Esophagus squamous epithelium (tissue), 5 donors: ENCODE measurements around the gene WFDC5. TPM values are rescaled to one million over a fixed set of nuclear protein-coding genes. Genes with fewer than 3 reads are reported as not detected.
"Not testable (repeated sequence)": the region's sequence is repeated elsewhere in the genome, so short reads cannot be mapped to it uniquely, and the experiment has no call there.

ENCODE experiments used
- DNase-seq: peaks from one replicate; lab custom pipeline; 2025; lab: John Stamatoyannopoulos, UW
- H3K27ac ChIP-seq, 4 donors: fragments of 200-600 bp; sonication (generic); one replicate each; pipeline ENCODE4 v1.5.1; 2016 to 2019; ENCODE audit warnings: mild to moderate bottlenecking in 1 of 4
- H3K27me3 ChIP-seq, 4 donors: fragments of 200-600 bp; sonication (generic); 1 replicate in 3 of 4; 2 replicates in 1 of 4; pipeline versions ENCODE4 v1.5.1 to v1.6.0; 2017 to 2021; ENCODE audit warnings: antibody characterized with exemption in 1 of 4
- H3K36me3 ChIP-seq, 3 donors: fragments of 200-600 bp; sonication (generic); one replicate each; pipeline ENCODE4 v1.5.1; 2016 to 2019
- H3K4me1 ChIP-seq, 3 donors: fragments of 200-600 bp; sonication (generic); one replicate each; pipeline ENCODE4 v1.5.1; 2017 to 2019
- H3K4me3 ChIP-seq, 4 donors: fragments of 200-600 bp; sonication (generic); 1 replicate in 3 of 4; 2 replicates in 1 of 4; pipeline ENCODE4 v1.5.1; 2016 to 2019; ENCODE audit warnings: mild to moderate bottlenecking in 2 of 4, moderate library complexity in 1 of 4
- H3K9me3 ChIP-seq, 3 donors: fragments of 200-600 bp; sonication (generic); one replicate each; pipeline ENCODE4 v1.5.1; 2016 to 2019
- CTCF ChIP-seq, 6 experiments: fragments of 450-650 bp in 4 of 6; fragments of 200-600 bp in 2 of 6; sonication (generic) in 2 of 6; IDR thresholded peaks; one replicate each; pipeline ENCODE4 v1.5.1; 2016 to 2019; ENCODE audit warnings: antibody characterized with exemption in 6 of 6, mild to moderate bottlenecking in 4 of 6, moderate library complexity in 4 of 6
- POLR2A ChIP-seq, 4 donors: fragments of 450-650 bp; IDR thresholded peaks; one replicate each; pipeline ENCODE4 v1.6.1; 2017; ENCODE audit warnings: antibody characterized with exemption in 4 of 4, mild to moderate bottlenecking in 4 of 4, moderate library complexity in 3 of 4
- WGBS, 2 donors: methylation state at CpG; one replicate each; pipeline ENCODE4 v1.1.5; 2018; 5-methylcytosine and 5-hydroxymethylcytosine counted together
- intact Hi-C: fragments of 100-400 bp; cut with DNase I; formaldehyde crosslinking; loops from one replicate; pipeline ENCODE4 v1.15.0; 2022
- total RNA-seq, 4 donors: library from RNA; depleted of rRNA; stranded (reverse); fragments of >200 nt; gene quantifications; one replicate each; pipeline ENCODE4 v1.1.0, GENCODE V29; 2016
- donor health status: DM: yes; HTN: yes; CAD: no.

The WFDC5 gene
- total RNA-seq, 4 donors from 2014 or later, result 3.1 to 32.1 (median 4.6) TPM

- Histone ChIP-seq H3K4me1 (peaks cover 0 to 21% (median 0%) of the 10 kb centered on the region in 3 donors), H3K27ac (peak overlapping the region; percentile 51 to 75 (median 61)), H3K9me3 (no peaks in the 10 kb centered on the region), H3K4me3 (no peak overlapping the region), H3K27me3 (no peaks in the 10 kb centered on the region), H3K36me3 (peaks cover 0 to 8% (median 0%) of the 10 kb centered on the region in 3 donors)
- TF ChIP-seq CTCF (IDR thresholded peaks at IDR 0.05), result no peak
- TF ChIP-seq POLR2A (IDR thresholded peaks at IDR 0.05), result no peak
- intact Hi-C loops, result no loop called here
- 46 to 58% methylated on average over 2 of the region's 2 CpGs for whole genome bisulfite sequencing, 2 donors
- DNase-seq, result no peak
Observed at GRCh38 chr20:45067558-45067957, 47.4 kb downstream of the WFDC5 start.

- intact Hi-C loops, result no loop called here
- Histone ChIP-seq H3K4me3 (no peak overlapping the region), H3K36me3 (peaks cover 0 to 12% (median 0%) of the 10 kb centered on the region in 3 donors), H3K27ac (peak overlapping the region; percentile 51 to 75 (median 61)), H3K27me3 (no peaks in the 10 kb centered on the region), H3K9me3 (no peaks in the 10 kb centered on the region), H3K4me1 (peaks cover 0 to 21% (median 0%) of the 10 kb centered on the region in 3 donors)
- DNase-seq, result no peak
- 63 to 83% methylated on average over 4 of the region's 4 CpGs for WGBS, 2 donors
- TF ChIP-seq CTCF (IDR thresholded peaks at IDR 0.05) (no peak), POLR2A (IDR thresholded peaks at IDR 0.05) (no peak)
Observed at GRCh38 chr20:45067087-45067486, 47.9 kb downstream of the WFDC5 start.

- H3K4me3 ChIP-seq, result no peak overlapping the region
- WGBS, 2 donors, result 80 to 86% methylated on average over 7 of the region's 7 CpGs
- H3K36me3 ChIP-seq, result peaks cover 0 to 15% (median 0%) of the 10 kb centered on the region in 3 donors
- DNase-seq, result no peak
- intact Hi-C loops, result no loop called here
- no peaks in the 10 kb centered on the region for H3K9me3 ChIP-seq
- no peaks in the 10 kb centered on the region for H3K27me3 ChIP-seq
- TF ChIP-seq POLR2A (IDR thresholded peaks at IDR 0.05) (no peak), CTCF (IDR thresholded peaks at IDR 0.05) (no peak)
- H3K4me1 ChIP-seq, result peaks cover 0 to 21% (median 0%) of the 10 kb centered on the region in 3 donors
- H3K27ac ChIP-seq, result peak overlapping the region in 3 of 4 donors; percentile 56 to 75 (median 59)
Observed at GRCh38 chr20:45066372-45066771, 48.6 kb downstream of the WFDC5 start.

GRCh38 chr20:45064812-45065211, 50.2 kb downstream of the WFDC5 start:
- Histone ChIP-seq H3K9me3 (no peaks in the 10 kb centered on the region), H3K4me3 (no peak overlapping the region), H3K4me1 (peaks cover 0 to 21% (median 0%) of the 10 kb centered on the region in 3 donors), H3K27me3 (no peaks in the 10 kb centered on the region), H3K36me3 (peaks cover 0 to 15% (median 0%) of the 10 kb centered on the region in 3 donors), H3K27ac (no peak overlapping the region)
- intact Hi-C loops, result no loop called here
- TF ChIP-seq POLR2A (IDR thresholded peaks at IDR 0.05) (no peak), CTCF (IDR thresholded peaks at IDR 0.05) (no peak)
- no peak for DNase-seq

GRCh38 chr20:45063107-45063506, 51.9 kb downstream of the WFDC5 start:
- DNase-seq, result not testable (repeated sequence)

GRCh38 chr20:45061244-45061643, 53.7 kb downstream of the WFDC5 start:
- no peak for TF ChIP-seq CTCF (IDR thresholded peaks at IDR 0.05)
- TF ChIP-seq POLR2A (IDR thresholded peaks at IDR 0.05), result no peak
- 33 to 44% methylated on average over 4 of the region's 4 CpGs for WGBS, 2 donors
- no peaks in the 10 kb centered on the region for H3K27me3 ChIP-seq
- H3K27ac ChIP-seq, result peak overlapping the region in 2 of 4 donors; percentile 16 to 23
- peaks cover 0 to 19% (median 5%) of the 10 kb centered on the region in 3 donors for H3K36me3 ChIP-seq
- no peak overlapping the region for H3K4me3 ChIP-seq
- intact Hi-C loops, result no loop called here
- no peaks in the 10 kb centered on the region for H3K9me3 ChIP-seq
- H3K4me1 ChIP-seq, result no peaks in the 10 kb centered on the region
- no peak for DNase-seq

More at GRCh38 chr20:45063107-45063506, 51.9 kb downstream of the WFDC5 start:
- H3K27ac ChIP-seq, H3K4me3 ChIP-seq, H3K9me3 ChIP-seq, H3K27me3 ChIP-seq, intact Hi-C loops, H3K36me3 ChIP-seq: not testable (repeated sequence)
- WGBS, 2 donors, result 54 to 57% methylated on average over 2 of the region's 2 CpGs
- H3K4me1 ChIP-seq, result peaks cover 0 to 18% (median 0%) of the 10 kb centered on the region in 3 donors
